Heart left ventricle (tissue), 16 donors: ENCODE measurements around the gene MARK4. TPM values are rescaled to one million over a fixed set of nuclear protein-coding genes. Genes with fewer than 3 reads are reported as not detected.

Source experiments
- ATAC-seq, 4 donors: fragments of 200-7000 bp; cut with Tn5 transposase; one replicate each; pipeline ENCODE4 v1.9.1; 2020 to 2022; ENCODE audit warnings: moderate library complexity in 4 of 4, mild to moderate bottlenecking in 3 of 4, moderate number of reproducible peaks in 1 of 4
- DNase-seq, 5 donors: peaks; one replicate each; pipeline ENCODE4 v3.0.0-alpha.2; 2020
- H3K27ac ChIP-seq, 12 donors: fragments of 200-600 bp; sonication (generic) in 4 of 12; one replicate each; pipeline versions ENCODE4 v1.5.0 to v1.8.0; 2016 to 2022; ENCODE audit warnings: mild to moderate bottlenecking in 2 of 12
- H3K27me3 ChIP-seq, 9 donors: fragments of 200-600 bp; sonication (generic) in 2 of 9; one replicate each; pipeline versions ENCODE4 v1.5.1 to v1.8.0; 2016 to 2022; ENCODE audit warnings: mild to moderate bottlenecking in 3 of 9
- H3K36me3 ChIP-seq, 9 donors: fragments of 200-600 bp; sonication (generic) in 2 of 9; one replicate each; pipeline versions ENCODE4 v1.5.0 to v1.8.0; 2018 to 2022; ENCODE audit warnings: mild to moderate bottlenecking in 2 of 9
- H3K4me1 ChIP-seq, 12 donors: fragments of 200-600 bp; sonication (generic) in 4 of 12; one replicate each; pipeline versions ENCODE4 v1.5.0 to v1.8.0; 2016 to 2022; ENCODE audit warnings: mild to moderate bottlenecking in 3 of 12
- H3K4me3 ChIP-seq, 12 donors: fragments of 200-600 bp; sonication (generic) in 4 of 12; one replicate each; pipeline versions ENCODE4 v1.5.0 to v1.8.0; 2017 to 2022; ENCODE audit warnings: mild to moderate bottlenecking in 9 of 12, moderate library complexity in 4 of 12
- H3K9me3 ChIP-seq, 12 donors: fragments of 200-600 bp; sonication (generic) in 4 of 12; one replicate each; pipeline versions ENCODE4 v1.5.0 to v1.8.0; 2016 to 2022; ENCODE audit warnings: mild to moderate bottlenecking in 1 of 12
- CTCF ChIP-seq, 12 donors: fragments of 200-600 bp; sonication (generic) in 4 of 12; IDR thresholded peaks; one replicate each; pipeline versions ENCODE4 v1.5.0 to v1.8.0; 2018 to 2022; ENCODE audit warnings: antibody characterized with exemption in 12 of 12, mild to moderate bottlenecking in 5 of 12
- POLR2A ChIP-seq, 2 donors: fragments of 450-650 bp; IDR thresholded peaks; one replicate each; pipeline ENCODE4 v1.6.1; 2017; ENCODE audit warnings: antibody characterized with exemption in 2 of 2, mild to moderate bottlenecking in 2 of 2, moderate library complexity in 2 of 2
- WGBS, 4 donors: extraction: QIAGEN DNeasy Blood & Tissue Kit in 2 of 4; methylation state at CpG; one replicate each; pipeline versions ENCODE4 v1.1.5 to v1.1.7; 2013 to 2018; 5-methylcytosine and 5-hydroxymethylcytosine counted together
- intact Hi-C, 10 donors: fragments of 100-400 bp; cut with DNase I; formaldehyde crosslinking; loops; one replicate each; pipeline versions ENCODE4 v1.11.1 to v1.14.2; 2022
- polyA plus RNA-seq, 2 donors: library from polyadenylated mRNA; stranded (reverse); fragments of 200-250 nt; gene quantifications; one replicate each; pipeline ENCODE4 v1.2.3, GENCODE V29; 2013
- total RNA-seq, 9 donors: library from RNA; depleted of rRNA in 2 of 9; stranded (reverse); fragments of >200 nt in 2 of 9; fragmentation: NEBNext Ultra II Directional in 3 of 9; extraction: Animal tissue kit (Norgen Biotek cat#: 25700) in 3 of 9; gene quantifications; one replicate each; pipeline versions ENCODE4 v1.1.0 to v1.2.4, GENCODE V29; 2016 to 2023
- donor health status: ischemic (EF 13 %, LVEDD 7.1; RV severe dilation, severe dysfunction).
- donor health status: healthy with polysubstance abuse.
- donor health status: DM: no; HTN: yes; CAD: no.
- donor health status: DM: no; HTN: no; CAD: no.
- donor health status: ischemic (EF 25% LVEDD 6.9; RV normal size, moderate dysfunction).
- donor health status: ischemic (EF 25% LVEDD 5.7; RV mildly dilated, moderate dysfunction).
- donor health status: healthy.
- donor health status: DM: yes; HTN: yes; CAD: no.
- donor health status: ischemic (EF 35%, LVEDD 5.7; RV mildly dilated, moderate dysfunction).
- donor health status: nonischemic (EF 11% LVEDD 7.7; RV severe dilation, severe dysfunction).
- donor health status: DM: yes; HTN: yes; CAD: no.
- donor health status: PGD.
- donor health status: ischemic (EF 29% LVEDD 5.4; RV normal size, mild dysfunction).
- donor health status: nonischemic (EF 23%, LVEDD 6.1; RV moderate dilation, normal function).

MARK4 gene
- total and polyA plus RNA-seq, 11 donors = 18.0 to 46.9 (median 28.6) TPM

GRCh38 chr19:45342911-45343310 lies 91.8 kb downstream of the MARK4 start:
- TF ChIP-seq POLR2A (IDR thresholded peaks at IDR 0.05) = no peak
- no peak for TF ChIP-seq CTCF (IDR thresholded peaks at IDR 0.05)
- no peak overlapping the region for H3K27ac ChIP-seq
- H3K4me3 ChIP-seq = no peak overlapping the region
- ATAC-seq = no peak
- DNase-seq = no peak
- peaks cover 0 to 15% (median 1%) of the 10 kb centered on the region in 12 donors for H3K4me1 ChIP-seq
- peaks cover 11 to 46% (median 21%) of the 10 kb centered on the region in 9 donors for H3K27me3 ChIP-seq
- H3K36me3 ChIP-seq = no peaks in the 10 kb centered on the region
- 74 to 79% (median 76%) methylated on average over 13 of the region's 13 CpGs for WGBS, 4 donors
- intact Hi-C loops = loop anchor here in 1 of 10 donors (10.0 kb wide), 2 partner anchors 148 to 438 kb away; partner anchors contain the start of gene APOE
- H3K9me3 ChIP-seq = no peaks in the 10 kb centered on the region

GRCh38 chr19:45344621-45345505 lies 93.8 kb downstream of the MARK4 start:
- peaks cover 9 to 35% (median 19%) of the 10 kb centered on the region in 9 donors for H3K27me3 ChIP-seq
- ATAC-seq (no peak), DNase-seq (no peak)
- no peak overlapping the region for H3K27ac ChIP-seq
- no peaks in the 10 kb centered on the region for H3K9me3 ChIP-seq
- TF ChIP-seq CTCF (IDR thresholded peaks at IDR 0.05) (no peak), POLR2A (IDR thresholded peaks at IDR 0.05) (no peak)
- no peaks in the 10 kb centered on the region for H3K36me3 ChIP-seq
- H3K4me1 ChIP-seq = peaks cover 0 to 9% (median 0%) of the 10 kb centered on the region in 12 donors
- WGBS, 4 donors = 55 to 82% (median 64%) methylated on average over 8 to 15 of the region's 15 CpGs
- no peak overlapping the region for H3K4me3 ChIP-seq
- intact Hi-C loops = loop anchor here in 1 of 10 donors (10.0 kb wide), 2 partner anchors 150 to 440 kb away; partner anchors contain the start of gene APOE

- Histone ChIP-seq H3K9me3 (no peaks in the 10 kb centered on the region), H3K27ac (no peak overlapping the region), H3K4me3 (no peak overlapping the region), H3K27me3 (peaks cover 4 to 28% (median 13%) of the 10 kb centered on the region in 9 donors), H3K4me1 (peaks cover 0 to 5% (median 0%) of the 10 kb centered on the region in 12 donors), H3K36me3 (peaks cover 0 to 2% (median 0%) of the 10 kb centered on the region in 9 donors)
- TF ChIP-seq CTCF (IDR thresholded peaks at IDR 0.05) = no peak
- TF ChIP-seq POLR2A (IDR thresholded peaks at IDR 0.05) = no peak
- intact Hi-C loops = loop anchor here in 1 of 10 donors (10.0 kb wide), 2 partner anchors 151 to 441 kb away; partner anchors contain the start of gene APOE
- WGBS, 4 donors = 84 to 90% (median 87%) methylated on average over 11 to 15 of the region's 15 CpGs
- DNase-seq = no peak
- no peak for ATAC-seq
Measured at GRCh38 chr19:45345506-45345860, 94.4 kb downstream of the MARK4 start.

- TF ChIP-seq POLR2A (IDR thresholded peaks at IDR 0.05) = no peak
- no peak for TF ChIP-seq CTCF (IDR thresholded peaks at IDR 0.05)
- ATAC-seq (no peak), DNase-seq (no peak)
- Histone ChIP-seq H3K27me3 (peaks cover 0 to 24% (median 7%) of the 10 kb centered on the region in 9 donors), H3K36me3 (peaks cover 0 to 8% (median 1%) of the 10 kb centered on the region in 9 donors), H3K4me1 (no peaks in the 10 kb centered on the region), H3K4me3 (no peak overlapping the region), H3K9me3 (no peaks in the 10 kb centered on the region), H3K27ac (no peak overlapping the region)
- WGBS, 4 donors = 11 to 30% (median 25%) methylated on average over 8 to 27 of the region's 27 CpGs
- intact Hi-C loops = loop anchor here in 1 of 10 donors (10.0 kb wide), 2 partner anchors 152 to 442 kb away; partner anchors contain the start of gene APOE
Measured at GRCh38 chr19:45346449-45346848, 95.4 kb downstream of the MARK4 start.
